ENCODE measurements around the gene CARD14.

CARD14 gene

DNA sequence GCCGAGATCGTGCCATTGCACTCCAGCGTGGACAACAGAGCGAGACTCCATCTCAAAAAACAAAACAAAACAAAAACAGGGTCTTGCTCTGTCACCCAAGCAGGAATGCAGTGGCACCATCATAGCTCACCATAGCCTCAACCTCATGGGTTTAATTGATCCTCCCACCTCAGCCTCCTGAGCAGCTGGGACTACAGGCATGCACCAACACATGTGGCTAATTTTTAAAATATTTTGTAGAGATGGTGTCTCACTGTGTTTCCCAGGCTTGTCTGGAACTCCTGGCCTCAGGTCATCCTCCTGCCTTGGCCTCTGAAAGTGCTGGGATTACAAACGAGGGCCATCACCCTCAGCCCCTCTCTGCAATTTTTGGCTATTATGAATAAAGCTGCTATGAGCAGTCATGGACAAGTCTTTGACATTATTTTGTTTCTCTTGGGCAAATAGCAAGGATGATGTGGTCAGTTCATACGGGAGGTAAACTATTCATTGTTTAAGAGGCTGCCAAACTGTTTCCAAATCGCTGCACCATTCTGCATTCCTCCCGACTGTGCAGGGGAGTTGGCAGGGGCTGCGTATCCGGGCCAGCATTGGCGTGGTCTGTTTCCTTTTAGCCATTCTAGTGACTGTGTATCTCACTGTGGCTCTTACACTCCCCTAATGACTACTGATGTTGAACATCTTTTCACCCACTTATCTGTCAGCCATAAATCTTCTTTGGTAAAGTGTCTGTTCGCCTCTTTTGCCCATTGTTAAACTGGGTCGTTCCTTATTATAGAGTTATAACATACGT is 44.0 kb upstream of the CARD14 start:
- Histone ChIP-seq H3K27ac (no peak overlapping the region), H3K4me1 (ENCODE audit: control insufficient read depth in 1 of 2, insufficient read depth in 1 of 2, low read depth in 1 of 2, low read length in 1 of 2) (no peaks in the 10 kb centered on the region), H3K27me3 (peaks cover 62% of the 10 kb centered on the region), H3K9me3 (no peaks in the 10 kb centered on the region), H3K36me3 (no peaks in the 10 kb centered on the region), H3K4me3 (ENCODE audit: low read depth in 1 of 2, low read length in 1 of 2) (no peak overlapping the region)
- TF ChIP-seq, protein P1, sequence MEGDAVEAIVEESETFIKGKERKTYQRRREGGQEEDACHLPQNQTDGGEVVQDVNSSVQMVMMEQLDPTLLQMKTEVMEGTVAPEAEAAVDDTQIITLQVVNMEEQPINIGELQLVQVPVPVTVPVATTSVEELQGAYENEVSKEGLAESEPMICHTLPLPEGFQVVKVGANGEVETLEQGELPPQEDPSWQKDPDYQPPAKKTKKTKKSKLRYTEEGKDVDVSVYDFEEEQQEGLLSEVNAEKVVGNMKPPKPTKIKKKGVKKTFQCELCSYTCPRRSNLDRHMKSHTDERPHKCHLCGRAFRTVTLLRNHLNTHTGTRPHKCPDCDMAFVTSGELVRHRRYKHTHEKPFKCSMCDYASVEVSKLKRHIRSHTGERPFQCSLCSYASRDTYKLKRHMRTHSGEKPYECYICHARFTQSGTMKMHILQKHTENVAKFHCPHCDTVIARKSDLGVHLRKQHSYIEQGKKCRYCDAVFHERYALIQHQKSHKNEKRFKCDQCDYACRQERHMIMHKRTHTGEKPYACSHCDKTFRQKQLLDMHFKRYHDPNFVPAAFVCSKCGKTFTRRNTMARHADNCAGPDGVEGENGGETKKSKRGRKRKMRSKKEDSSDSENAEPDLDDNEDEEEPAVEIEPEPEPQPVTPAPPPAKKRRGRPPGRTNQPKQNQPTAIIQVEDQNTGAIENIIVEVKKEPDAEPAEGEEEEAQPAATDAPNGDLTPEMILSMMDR (IDR thresholded peaks at IDR 0.05): no peak

DNA sequence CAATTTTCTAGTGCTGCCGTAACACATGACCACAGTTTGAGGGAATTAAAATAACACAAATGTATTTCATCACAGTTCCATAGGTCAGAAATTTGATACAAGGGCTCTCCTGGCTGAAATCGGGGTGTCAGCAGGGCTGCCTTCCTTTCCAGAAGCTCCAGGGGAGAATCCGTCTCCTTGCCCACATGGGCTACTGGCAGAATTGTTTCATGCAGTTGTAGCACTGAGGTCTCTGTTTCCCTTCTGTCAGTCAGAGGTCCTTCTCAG is 43.4 kb upstream of the CARD14 start:
- no peak overlapping the region for H3K4me3 ChIP-seq (ENCODE audit: low read depth in 1 of 2, low read length in 1 of 2)
- H3K9me3 ChIP-seq: no peaks in the 10 kb centered on the region
- peaks cover 62% of the 10 kb centered on the region for H3K27me3 ChIP-seq
- H3K4me1 ChIP-seq (ENCODE audit: control insufficient read depth in 1 of 2, insufficient read depth in 1 of 2, low read depth in 1 of 2, low read length in 1 of 2): no peaks in the 10 kb centered on the region
- TF ChIP-seq, protein P1 (IDR thresholded peaks at IDR 0.05): no peak
- no peaks in the 10 kb centered on the region for H3K36me3 ChIP-seq
- H3K27ac ChIP-seq: no peak overlapping the region

DNA sequence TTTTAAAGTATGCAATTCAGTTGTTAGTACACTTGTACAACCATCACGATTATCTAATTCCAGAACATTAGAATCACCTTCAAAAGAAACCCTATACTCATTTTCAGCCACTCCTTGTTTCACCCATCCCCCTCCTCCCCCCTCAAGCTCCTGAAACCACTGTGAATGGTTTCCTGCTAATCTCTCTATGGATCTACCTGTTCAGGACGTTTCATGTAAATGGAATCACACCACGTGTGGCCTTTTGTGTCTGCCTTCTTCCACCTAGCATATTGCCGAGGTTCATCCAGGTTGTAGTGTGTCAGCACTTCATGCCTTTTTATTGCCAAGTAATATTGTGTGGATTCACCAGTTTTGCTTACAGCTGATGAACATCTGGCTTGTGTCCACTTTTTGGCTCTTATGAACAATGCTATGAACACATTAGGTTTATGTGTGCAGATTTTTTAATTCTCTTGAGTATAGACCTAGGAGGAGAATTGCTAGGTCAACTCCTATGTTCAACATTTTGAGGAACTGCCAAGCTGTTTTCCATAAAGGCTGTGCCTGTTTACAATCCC is 40.7 kb upstream of the CARD14 start:
- no peaks in the 10 kb centered on the region for H3K4me1 ChIP-seq (ENCODE audit: control insufficient read depth in 1 of 2, insufficient read depth in 1 of 2, low read depth in 1 of 2, low read length in 1 of 2)
- no peaks in the 10 kb centered on the region for H3K9me3 ChIP-seq
- H3K4me3 ChIP-seq (ENCODE audit: low read depth in 1 of 2, low read length in 1 of 2): no peak overlapping the region
- H3K36me3 ChIP-seq: peaks cover 20% of the 10 kb centered on the region
- H3K27ac ChIP-seq: no peak overlapping the region
- peaks cover 62% of the 10 kb centered on the region for H3K27me3 ChIP-seq
- TF ChIP-seq, protein P1 (IDR thresholded peaks at IDR 0.05): no peak

DNA sequence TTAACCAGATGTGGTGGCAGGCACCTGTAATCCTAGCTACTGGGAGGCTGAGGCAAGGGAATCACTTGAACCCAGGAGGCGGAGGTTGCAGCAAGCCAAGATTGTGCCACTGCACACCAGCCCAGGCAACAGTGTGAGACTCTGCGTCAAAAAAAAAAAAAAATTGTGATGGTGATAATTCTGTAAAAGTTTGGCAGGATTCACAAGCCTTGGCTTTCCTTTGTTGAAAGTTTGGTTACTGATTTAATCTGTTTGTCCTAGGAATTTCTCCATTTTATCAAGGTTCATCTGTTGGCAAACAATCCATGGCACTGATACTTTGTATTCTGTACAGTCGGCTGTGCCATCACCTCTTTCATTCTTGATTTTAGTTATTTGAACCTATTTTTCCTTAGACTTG is 38.8 kb upstream of the CARD14 start:
- Histone ChIP-seq H3K27me3 (peaks cover 46% of the 10 kb centered on the region), H3K9me3 (no peaks in the 10 kb centered on the region), H3K36me3 (peaks cover 39% of the 10 kb centered on the region), H3K4me3 (ENCODE audit: low read depth in 1 of 2, low read length in 1 of 2) (no peak overlapping the region), H3K4me1 (ENCODE audit: control insufficient read depth in 1 of 2, insufficient read depth in 1 of 2, low read depth in 1 of 2, low read length in 1 of 2) (no peaks in the 10 kb centered on the region), H3K27ac (no peak overlapping the region)
- TF ChIP-seq, protein P1 (IDR thresholded peaks at IDR 0.05): no peak

DNA sequence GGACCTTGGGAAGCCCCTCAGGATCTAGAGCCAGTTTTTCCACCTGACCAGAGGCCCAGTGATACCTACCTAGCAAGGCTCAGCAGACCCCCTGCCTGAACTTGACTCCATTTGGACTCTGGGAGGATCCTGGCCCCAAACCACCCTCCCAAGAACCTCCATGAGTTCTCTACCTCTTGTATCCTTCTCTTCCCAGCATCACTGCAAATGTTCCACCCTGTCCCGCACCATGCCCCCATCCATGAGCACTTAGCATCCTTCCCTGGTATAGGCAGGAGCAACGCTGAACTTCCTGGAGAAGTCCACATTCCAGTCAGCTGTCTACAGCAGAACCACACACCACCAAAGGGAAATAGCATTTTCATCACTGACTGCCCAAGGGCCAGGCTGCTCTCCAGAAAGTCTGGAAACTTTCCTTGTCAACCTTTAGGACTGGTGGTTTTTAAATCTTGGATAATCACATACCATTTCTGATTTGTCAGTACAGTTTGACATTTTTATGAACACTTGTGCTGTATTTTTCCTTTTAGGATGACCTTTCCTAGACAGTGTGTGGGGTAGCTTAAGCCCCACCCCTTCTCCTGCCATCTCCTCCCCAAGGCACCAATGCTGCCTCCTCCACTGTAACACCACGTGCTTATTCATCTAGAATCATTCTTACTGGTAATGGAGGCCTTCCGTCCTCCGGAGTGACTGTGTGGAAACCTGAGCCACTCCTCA is 36.8 kb upstream of the CARD14 start:
- Histone ChIP-seq H3K4me3 (ENCODE audit: low read depth in 1 of 2, low read length in 1 of 2) (no peak overlapping the region), H3K4me1 (ENCODE audit: control insufficient read depth in 1 of 2, insufficient read depth in 1 of 2, low read depth in 1 of 2, low read length in 1 of 2) (no peaks in the 10 kb centered on the region)

More for the DNA sequence above, 36.8 kb upstream of the CARD14 start:
- no peaks in the 10 kb centered on the region for H3K9me3 ChIP-seq
- H3K36me3 ChIP-seq: peaks cover 60% of the 10 kb centered on the region
- peaks cover 27% of the 10 kb centered on the region for H3K27me3 ChIP-seq
- H3K27ac ChIP-seq: no peak overlapping the region
- TF ChIP-seq, protein P1 (IDR thresholded peaks at IDR 0.05): no peak
